ENCODE measurements around the gene UBE2V1. TPM values are rescaled to one million over a fixed set of nuclear protein-coding genes. Genes with fewer than 3 reads are reported as not detected.
"Not testable (repeated sequence)": the region's sequence is repeated elsewhere in the genome, so short reads cannot be mapped to it uniquely, and the experiment has no call there.

The UBE2V1 gene
- 15.5 and 56.4 TPM in 2 replicates for total RNA-seq

- peak; percentile 53 for DNase-seq (ENCODE audit: low read depth)
These were observed at the start of gene UBE2V1 for GRCh38 chr20:50112512-50113419. TSS of gene UBE2V1 (minus strand) at chr20:50113150. CDS start at chr20:50113128, 22 bp downstream.

GRCh38 chr20:50161494-50161893 lies 48.5 kb upstream of the UBE2V1 start:
- not testable (repeated sequence) for DNase-seq (ENCODE audit: low read depth)

- peak; percentile 67 for DNase-seq (ENCODE audit: low read depth)
These were observed 40.8 kb upstream of the UBE2V1 start, which contains the start of gene PEDS1 for GRCh38 chr20:50153500-50154377. TSS of gene PEDS1 (minus strand) at chr20:50153723. CDS start at chr20:50153637, 86 bp downstream.

DNA sequence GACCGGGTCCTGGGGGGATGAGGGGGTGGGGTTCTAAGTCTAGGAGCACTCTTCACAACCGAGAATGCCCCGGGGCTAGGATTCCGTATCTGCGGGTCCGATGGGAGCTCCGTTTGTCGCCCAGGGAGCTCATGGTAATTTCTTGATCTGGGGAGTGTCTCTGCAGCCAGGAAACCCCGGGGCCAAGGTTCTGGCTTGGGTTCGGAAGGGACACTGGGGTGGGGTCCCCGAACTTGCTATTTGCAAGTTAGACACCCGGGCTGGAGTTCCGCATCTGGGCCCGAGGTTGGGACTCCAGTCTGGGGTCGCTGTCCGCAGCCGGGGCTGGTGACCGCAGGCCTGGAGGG lies 40.2 kb upstream of the UBE2V1 start:
- DNase-seq (ENCODE audit: low read depth): no peak

- DNase-seq (ENCODE audit: low read depth): peak; percentile 69
These were observed 39.6 kb upstream of the UBE2V1 start for GRCh38 chr20:50152394-50153152.

DNA sequence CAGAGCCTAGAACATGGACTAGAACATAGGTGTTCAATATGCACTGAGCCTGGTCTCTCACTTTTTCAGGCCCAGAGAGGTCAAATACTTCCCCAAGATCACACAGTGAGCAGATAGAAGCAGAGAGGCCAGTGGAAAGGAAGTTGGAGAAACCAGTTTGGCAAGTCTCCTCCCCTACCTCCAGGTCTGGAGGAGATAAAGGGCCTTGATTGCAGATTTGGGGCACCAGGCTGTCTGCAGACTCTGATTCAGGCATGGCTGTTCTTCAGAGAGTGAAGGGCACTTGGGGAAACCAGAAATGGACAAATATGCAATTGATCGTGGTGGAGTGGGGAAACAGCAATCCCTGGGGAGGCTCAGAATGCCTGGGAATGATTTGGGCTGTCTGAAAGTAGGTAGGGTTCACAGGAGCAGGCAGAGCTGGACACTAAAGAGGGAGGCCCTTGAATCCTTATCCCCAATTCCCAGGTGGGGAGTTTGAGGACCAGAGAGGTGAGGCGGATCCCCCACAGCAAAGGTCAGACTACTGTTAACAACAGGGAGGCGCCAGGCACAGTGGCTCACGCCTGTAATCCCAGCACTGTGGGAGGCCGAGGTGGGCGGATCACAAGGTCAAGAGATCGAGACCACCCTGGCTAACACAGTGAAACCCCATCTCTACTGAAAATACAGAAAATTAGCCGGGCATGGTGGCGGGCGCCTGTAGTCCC lies 38.2 kb upstream of the UBE2V1 start:
- no peak for DNase-seq (ENCODE audit: low read depth)

GRCh38 chr20:50149481-50150254 lies 36.7 kb upstream of the UBE2V1 start:
- DNase-seq (ENCODE audit: low read depth): no peak

- DNase-seq (ENCODE audit: low read depth): peak; percentile 48
These were observed 34.0 kb upstream of the UBE2V1 start for GRCh38 chr20:50146732-50147662.

DNA sequence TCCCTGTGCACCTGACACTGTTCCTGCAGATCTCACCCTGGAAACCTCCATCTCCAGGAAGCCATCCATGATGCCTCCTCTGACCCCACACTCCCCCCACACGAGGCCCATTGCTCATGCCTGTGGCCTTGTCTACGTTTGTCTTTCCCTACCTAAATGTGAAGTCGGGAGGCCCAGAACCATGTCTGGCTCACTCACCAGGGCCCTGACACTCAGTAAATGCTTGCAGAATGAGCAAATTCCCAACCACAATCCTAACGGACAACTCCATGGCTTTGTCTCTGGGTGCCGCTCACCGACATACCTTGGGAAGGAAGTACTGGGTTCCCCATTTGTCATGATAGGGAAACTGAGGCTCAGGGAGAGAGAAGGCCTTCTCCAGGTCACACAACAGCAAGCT lies 33.3 kb upstream of the UBE2V1 start:
- DNase-seq (ENCODE audit: low read depth): no peak

- DNase-seq (ENCODE audit: low read depth): no peak
These were observed 32.6 kb upstream of the UBE2V1 start for GRCh38 chr20:50145566-50145965.

GRCh38 chr20:50144362-50144761 lies 31.4 kb upstream of the UBE2V1 start:
- DNase-seq (ENCODE audit: low read depth): peak; percentile 97

DNA sequence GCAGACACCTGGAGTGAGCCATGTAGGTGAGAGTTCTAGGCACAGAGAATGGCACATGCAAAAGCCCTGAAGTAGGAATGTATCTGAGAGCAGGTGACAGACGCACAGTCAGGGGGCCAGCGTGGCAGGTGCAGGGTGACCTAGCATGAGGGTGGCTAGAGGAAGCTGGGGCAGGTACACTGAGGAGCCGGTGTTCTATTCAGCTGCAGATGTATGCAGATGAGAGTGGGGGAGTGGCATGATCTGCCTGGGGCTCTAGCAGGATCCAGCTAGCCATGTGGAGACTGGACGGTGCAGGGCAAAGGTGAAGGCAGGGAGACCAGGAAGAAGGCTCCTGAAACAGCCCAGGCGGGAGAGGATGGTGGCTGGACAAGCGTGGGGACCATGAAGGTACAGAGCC lies 29.9 kb upstream of the UBE2V1 start:
- no peak for DNase-seq (ENCODE audit: low read depth)

DNA sequence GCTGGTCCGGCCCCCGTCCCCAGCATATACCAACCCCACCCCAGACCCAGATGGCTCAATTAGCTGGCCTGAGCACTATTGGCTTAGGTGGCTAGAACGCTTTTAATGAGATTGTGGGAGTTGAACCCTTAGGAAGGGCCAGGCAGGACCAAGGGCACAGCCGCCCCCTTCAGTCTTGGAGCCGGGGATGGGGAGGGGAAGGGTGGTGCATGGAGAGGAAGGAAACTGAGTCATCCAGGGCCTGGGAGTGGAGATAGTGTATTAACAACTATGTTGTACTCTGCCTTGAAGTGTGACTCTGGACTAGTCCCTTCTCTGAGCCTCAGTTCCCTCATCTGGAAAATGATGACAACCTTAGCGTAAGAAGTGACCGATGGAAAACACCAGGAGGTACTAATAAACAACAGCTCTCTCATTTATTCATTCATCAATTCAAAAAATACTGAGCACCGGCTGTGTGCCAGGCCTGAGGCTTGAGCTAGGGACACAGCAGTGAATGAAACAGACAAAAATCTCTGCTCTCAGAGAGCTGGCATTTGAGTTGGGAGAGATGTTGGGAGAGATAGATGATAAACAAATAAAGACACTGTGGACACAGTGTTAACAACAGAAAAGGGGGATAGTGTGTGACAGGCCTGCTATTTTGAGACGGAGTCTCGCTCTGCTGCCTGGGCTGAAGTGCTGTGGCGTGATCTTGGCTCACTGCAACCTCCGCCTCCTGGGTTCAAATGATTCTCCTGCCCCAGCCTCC lies 29.0 kb upstream of the UBE2V1 start:
- no peak for DNase-seq (ENCODE audit: low read depth)

GRCh38 chr20:50141018-50141675 lies 28.2 kb upstream of the UBE2V1 start:
- no peak for DNase-seq (ENCODE audit: low read depth)

DNA sequence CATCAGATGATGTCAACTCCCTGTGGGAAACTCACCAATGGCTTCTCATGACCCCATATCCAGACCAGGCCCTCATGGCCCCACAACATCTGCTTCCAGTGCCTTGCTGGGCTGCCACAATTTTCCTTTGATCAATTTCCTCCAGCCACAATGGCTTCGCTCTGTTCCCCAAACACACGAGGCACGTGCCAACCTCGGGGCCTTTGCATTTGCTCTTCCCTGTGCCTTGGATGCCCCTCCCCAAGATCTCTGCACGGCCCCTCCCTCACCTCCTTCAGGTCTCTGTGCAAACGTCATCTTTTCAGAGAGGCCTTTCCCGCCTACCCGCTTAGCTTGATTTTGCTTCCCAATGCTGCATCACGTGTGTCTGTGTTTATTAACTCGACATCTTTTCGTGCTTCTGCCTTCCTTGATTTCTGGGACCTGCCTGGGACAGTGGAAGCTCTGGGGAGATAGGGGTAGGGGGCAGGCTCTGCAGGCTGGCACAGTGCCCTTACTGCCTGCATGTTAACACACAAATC lies 27.4 kb upstream of the UBE2V1 start:
- DNase-seq (ENCODE audit: low read depth): no peak

DNA sequence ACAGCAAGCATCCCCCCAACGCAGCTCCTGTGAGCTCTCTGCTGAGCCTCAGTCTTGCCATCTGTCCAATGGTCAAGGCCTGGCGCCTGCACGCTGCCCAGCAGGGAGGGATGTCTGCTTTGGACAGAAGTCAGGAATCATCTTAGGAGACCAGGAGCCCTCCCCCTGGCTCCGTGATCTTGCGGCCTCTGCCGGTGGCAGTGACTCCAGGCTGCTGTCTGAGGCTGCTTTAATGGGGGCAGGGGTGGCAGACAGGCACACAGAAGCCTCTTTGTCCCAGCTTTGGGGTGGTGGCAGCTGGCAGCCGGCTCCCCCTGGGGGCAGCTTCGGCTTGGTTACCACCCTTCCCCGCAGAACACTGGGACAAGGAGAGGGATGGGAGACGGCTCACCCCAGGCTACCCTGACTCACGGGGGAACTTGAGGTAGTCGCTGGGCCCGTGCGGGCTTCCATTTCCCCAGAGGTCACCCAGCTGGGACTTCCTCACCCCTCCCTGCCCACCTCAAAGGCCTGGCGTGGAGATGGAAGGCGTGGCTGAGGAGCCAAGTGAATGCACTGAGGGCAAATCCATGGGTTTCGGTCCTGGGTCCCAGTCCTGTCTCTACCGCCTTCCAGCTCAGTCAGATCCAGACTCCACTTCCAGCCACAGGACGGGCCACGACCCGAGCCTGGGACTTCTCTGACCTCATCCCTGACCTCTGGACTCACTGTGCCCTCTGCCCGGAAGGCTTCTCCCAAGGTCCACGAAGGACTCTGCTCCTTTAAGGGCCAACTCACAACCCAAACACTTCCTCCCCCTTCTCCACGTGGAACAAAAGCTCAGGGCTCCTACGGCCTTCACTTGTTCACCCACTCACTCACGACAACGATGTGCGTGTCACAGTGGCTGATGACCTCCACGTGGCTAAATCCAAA lies 25.8 kb upstream of the UBE2V1 start:
- DNase-seq (ENCODE audit: low read depth): no peak

DNA sequence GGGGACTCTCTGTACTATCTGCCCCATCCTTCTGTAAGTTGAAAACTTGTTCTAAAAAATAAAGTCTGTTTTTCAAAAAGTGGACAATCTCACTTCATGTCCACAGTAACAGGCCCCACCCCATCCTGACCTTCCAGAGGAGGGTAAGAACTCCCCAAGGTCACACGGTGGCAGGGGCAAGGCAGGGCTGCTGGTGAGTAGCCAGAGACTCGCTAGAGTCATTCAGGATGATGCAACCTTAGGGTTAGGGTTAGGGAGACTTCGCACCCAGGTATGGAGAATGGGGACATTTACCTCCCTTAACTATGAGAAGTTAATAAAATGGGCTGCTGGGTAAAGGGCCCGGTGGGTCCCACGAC lies 25.1 kb upstream of the UBE2V1 start:
- DNase-seq (ENCODE audit: low read depth): no peak

Measured in renal cortical epithelial cell (primary cell).